ENCODE data around the gene FLII. TPM values are rescaled to one million over a fixed set of nuclear protein-coding genes. Genes with fewer than 3 reads are reported as not detected.

Gene FLII
- total RNA-seq, 2 donors from 2014 or later: 267 to 273 TPM

DNA sequence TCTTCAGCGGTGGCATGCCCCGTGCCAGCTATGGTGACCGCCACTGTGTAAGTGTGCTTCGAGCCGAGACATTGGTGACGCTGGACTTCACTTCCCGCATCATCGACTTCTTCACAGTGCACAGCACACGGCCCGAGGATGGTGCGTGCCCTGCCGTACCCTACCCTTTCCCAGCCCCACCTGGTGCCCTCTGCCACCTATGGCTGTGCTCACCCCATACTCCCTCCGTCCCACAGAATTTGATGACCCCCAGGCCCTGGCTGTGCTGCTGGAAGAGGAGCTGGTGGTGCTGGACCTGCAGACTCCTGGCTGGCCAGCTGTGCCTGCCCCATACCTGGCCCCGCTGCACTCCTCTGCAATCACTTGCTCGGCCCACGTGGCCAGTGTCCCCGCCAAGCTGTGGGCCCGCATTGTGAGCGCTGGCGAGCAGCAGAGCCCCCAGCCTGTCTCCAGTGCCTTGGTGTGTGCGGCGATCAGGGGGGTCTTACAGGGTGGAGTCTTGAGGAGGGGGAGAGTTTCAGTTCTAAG lies 23.6 kb downstream of the FLII start:
- no peak for DNase-seq (ENCODE audit: low spot score in 2 of 2)
- Mint-ChIP-seq H3K27ac (peak overlapping the region; percentile 25 to 50), H3K9me3 (no peaks in the 10 kb centered on the region), H3K36me3 (no peaks in the 10 kb centered on the region)
- ATAC-seq: no peak

- no peaks in the 10 kb centered on the region for H3K36me3 Mint-ChIP-seq
- H3K27ac Mint-ChIP-seq: peak overlapping the region in 1 of 2 donors; percentile 29
- DNase-seq (ENCODE audit: low spot score in 2 of 2) (no peak), ATAC-seq (no peak)
- H3K9me3 Mint-ChIP-seq: no peaks in the 10 kb centered on the region
Observed at GRCh38 chr17:18233803-18234518, 24.6 kb downstream of the FLII start.

DNA sequence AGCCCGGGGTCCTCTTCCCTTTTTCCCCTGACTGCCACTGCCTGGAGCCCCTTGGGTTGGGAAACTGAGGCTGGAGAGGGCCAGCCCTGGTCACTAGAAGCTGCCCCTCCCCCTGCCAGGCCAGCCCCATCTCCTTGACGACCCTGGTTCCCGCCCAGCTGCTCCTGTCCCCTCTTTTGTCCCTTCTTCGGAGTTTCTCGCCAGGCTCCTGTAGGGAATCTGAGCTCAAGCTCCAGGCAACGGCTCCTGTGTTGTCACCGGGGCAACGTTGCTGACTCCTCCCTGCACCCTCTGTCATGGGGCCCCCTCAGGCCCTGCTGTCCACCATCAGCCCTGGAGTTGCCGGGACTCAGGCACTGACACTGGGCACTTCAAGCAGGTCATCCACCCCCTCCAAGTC lies 27.4 kb downstream of the FLII start:
- Mint-ChIP-seq H3K27ac (no peak overlapping the region), H3K36me3 (peaks cover 0 to 3% of the 10 kb centered on the region in 2 donors), H3K9me3 (no peaks in the 10 kb centered on the region)
- DNase-seq (ENCODE audit: low spot score in 2 of 2) (no peak), ATAC-seq (no peak)

DNA sequence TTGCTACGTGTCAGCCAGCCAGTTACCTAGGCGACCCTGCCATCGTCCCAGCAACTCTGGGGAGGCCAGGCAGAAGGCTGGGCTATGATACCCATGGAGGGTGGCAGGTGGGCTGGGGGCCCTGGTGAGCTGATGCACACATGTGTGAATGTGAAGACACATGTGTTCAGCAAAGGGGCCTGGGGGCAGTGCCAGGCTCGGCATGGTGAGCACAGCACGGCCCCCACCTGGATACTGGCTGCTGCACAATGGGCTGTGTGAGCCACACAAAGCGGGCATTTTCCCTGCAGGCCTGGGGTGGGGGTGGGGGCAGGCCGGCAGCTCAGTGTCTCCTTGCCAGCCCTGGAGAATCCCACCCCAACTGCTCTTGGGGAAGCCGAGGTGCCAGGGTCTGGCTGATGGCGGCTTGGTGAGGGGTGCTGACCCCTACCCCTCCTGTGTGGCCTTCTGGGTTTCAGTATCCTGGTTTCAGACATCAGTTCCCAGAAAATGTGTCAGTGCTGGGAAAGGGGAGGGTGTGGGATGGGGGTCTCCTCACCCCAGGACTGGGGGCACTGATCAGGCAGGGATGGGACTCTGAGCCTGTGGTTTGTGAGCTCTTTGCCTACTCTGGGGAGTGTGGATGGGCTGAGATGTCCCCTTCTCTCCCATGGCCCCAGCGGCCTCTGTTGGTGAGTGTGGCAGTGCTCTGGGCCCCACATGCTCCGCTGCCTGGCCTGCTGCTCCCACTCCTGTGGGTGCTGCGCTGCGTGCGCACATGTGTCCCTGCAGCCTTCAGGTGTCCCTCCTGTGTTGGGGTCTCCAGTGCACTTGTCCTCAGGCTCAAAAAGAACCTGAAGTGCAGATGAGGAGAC lies 28.0 kb downstream of the FLII start:
- DNase-seq (ENCODE audit: low spot score in 2 of 2): no peak
- ATAC-seq: no peak
- H3K36me3 Mint-ChIP-seq: peaks cover 0 to 7% of the 10 kb centered on the region in 2 donors
- no peak overlapping the region for H3K27ac Mint-ChIP-seq
- no peaks in the 10 kb centered on the region for H3K9me3 Mint-ChIP-seq

DNA sequence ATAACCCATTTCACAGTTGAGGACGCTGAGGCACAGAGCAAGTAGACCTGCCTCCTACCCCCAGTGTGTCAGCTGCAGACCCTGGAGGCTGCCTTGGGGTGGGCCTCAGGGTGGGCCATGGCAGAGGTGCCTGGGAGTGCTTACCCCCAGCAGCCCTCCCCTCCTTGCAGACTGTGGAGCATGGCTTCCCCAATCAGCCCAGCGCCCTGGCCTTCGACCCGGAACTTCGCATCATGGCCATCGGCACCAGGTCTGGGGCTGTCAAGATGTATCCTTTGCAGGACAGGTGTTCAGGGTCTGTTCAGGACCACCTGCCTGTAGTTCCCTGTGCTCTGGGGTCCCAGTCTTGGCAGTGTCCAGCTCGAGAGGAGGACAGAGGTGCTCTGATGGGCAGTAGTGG lies 28.8 kb downstream of the FLII start:
- peaks cover 0 to 7% of the 10 kb centered on the region in 2 donors for H3K36me3 Mint-ChIP-seq
- H3K27ac Mint-ChIP-seq: no peak overlapping the region
- ATAC-seq (no peak), DNase-seq (ENCODE audit: low spot score in 2 of 2) (no peak)
- no peaks in the 10 kb centered on the region for H3K9me3 Mint-ChIP-seq

DNA sequence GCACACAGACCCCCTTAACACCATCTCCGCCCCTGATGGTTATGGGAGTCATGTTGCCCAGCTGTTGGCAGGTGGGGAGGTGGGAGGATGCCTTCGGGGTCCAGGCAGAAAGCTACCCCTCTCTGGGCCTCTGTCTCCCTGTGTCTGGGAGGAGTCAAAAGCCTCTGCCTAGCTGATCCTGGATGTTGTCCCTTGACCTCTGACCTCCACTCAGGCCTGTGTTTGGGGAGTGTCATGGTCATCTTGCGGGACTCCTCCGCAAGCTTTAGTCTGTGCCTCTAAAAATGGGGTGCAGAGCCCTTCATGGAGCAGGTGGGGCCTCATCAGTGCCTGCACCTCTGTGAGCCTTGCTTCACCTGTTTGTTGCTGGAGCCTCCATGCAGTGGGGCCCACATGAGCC lies 29.3 kb downstream of the FLII start:
- Mint-ChIP-seq H3K36me3 (peaks cover 0 to 7% of the 10 kb centered on the region in 2 donors), H3K27ac (no peak overlapping the region), H3K9me3 (no peaks in the 10 kb centered on the region)
- ATAC-seq (no peak), DNase-seq (ENCODE audit: low spot score in 2 of 2) (no peak)

DNA sequence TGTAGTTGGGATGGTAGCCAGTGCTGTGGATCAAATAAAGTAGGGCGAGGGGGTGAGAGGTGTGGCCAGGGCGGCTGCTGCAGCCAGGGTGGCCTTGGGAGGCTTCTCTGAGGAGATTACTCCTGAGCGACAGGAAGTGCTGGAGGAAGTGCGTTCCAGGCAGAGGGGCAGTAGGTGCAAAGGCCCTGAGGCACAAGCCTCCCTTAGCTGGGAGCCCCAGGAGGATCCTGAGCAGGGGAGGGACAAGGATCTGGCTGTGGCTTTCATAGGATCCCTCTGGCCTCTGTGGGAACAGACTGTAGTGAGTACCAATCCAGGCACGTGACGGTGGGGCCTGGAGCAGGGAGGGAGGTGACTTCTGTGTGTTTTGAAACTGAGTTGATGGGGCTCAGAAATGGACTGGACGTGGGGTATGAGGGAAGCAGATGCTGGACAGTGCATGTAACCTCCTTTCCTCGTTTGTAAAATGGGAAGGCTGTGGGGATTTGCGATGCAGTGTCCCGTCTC lies 30.3 kb downstream of the FLII start:
- H3K9me3 Mint-ChIP-seq: no peaks in the 10 kb centered on the region
- peaks cover 0 to 7% of the 10 kb centered on the region in 2 donors for H3K36me3 Mint-ChIP-seq
- ATAC-seq: no peak
- no peak for DNase-seq (ENCODE audit: low spot score in 2 of 2)
- no peak overlapping the region for H3K27ac Mint-ChIP-seq

- Mint-ChIP-seq H3K36me3 (peaks cover 0 to 7% of the 10 kb centered on the region in 2 donors), H3K9me3 (no peaks in the 10 kb centered on the region), H3K27ac (no peak overlapping the region)
- DNase-seq (ENCODE audit: low spot score in 2 of 2) (no peak), ATAC-seq (no peak)
Observed at GRCh38 chr17:18227635-18228034, 30.9 kb downstream of the FLII start.

DNA sequence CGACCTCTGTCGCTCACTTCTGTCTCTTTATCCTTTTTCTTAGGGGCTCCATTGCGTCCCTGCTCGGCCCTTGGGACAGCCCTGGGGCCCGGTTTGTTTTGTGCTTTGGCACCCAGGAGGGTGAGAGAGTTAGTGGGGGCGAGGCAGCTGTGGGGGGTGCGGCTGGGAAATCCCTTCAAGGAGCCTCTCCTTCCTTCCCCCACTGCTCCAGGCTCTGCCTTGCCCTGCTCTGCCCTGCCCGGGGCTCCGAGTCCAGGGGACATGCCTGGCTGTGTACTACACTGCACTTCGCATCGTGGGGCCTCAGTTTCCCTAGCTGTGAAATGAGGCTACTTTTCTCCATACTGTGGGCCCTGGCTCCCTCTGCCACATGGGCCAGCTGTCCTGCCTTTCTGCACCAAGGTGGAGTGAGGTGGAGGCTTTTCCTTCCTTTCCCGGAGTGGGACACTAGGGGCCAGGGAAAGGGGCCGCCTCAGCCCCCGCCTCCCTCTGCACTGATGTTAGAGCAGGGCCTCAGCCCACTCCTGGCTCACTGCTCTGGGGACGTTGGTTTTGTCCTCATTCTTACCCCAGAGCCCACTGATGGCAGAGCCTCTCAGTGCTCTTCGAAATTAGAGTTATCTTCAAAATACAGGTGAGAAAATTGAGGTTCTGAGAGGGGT lies 32.1 kb downstream of the FLII start:
- DNase-seq (ENCODE audit: low spot score in 2 of 2) (no peak), ATAC-seq (no peak)
- Mint-ChIP-seq H3K9me3 (no peaks in the 10 kb centered on the region), H3K36me3 (peaks cover 0 to 7% of the 10 kb centered on the region in 2 donors), H3K27ac (peak overlapping the region; percentile 79 to 84)

- Mint-ChIP-seq H3K9me3 (no peaks in the 10 kb centered on the region), H3K27ac (peak overlapping the region; percentile 79 to 84), H3K36me3 (peaks cover 0 to 7% of the 10 kb centered on the region in 2 donors)
- DNase-seq (ENCODE audit: low spot score in 2 of 2) (no peak), ATAC-seq (peak in 1 of 2 donors; percentile 56)
Observed at GRCh38 chr17:18225642-18226283, 32.8 kb downstream of the FLII start.

- peak; percentile 94 to 98 for DNase-seq (ENCODE audit: low spot score in 2 of 2)
- H3K9me3 Mint-ChIP-seq: no peaks in the 10 kb centered on the region
- peak; percentile 95 to 96 for ATAC-seq
- peak within 1 kb of the TSS; percentile 79 to 84 for H3K27ac Mint-ChIP-seq
- H3K36me3 Mint-ChIP-seq: peaks cover 0 to 7% of the 10 kb centered on the region in 2 donors
Observed at GRCh38 chr17:18225121-18225641, 33.4 kb downstream of the FLII start, which contains the start of gene LLGL1. Gene LLGL1 (plus strand): TSS chr17:18225635. CDS start chr17:18225683, 48 bp downstream.

- Mint-ChIP-seq H3K27ac (peak overlapping the region in 1 of 2 donors; percentile 55), H3K9me3 (no peaks in the 10 kb centered on the region), H3K36me3 (peaks cover 0 to 7% of the 10 kb centered on the region in 2 donors)
- DNase-seq (ENCODE audit: low spot score in 2 of 2): no peak
- ATAC-seq: no peak
Observed at GRCh38 chr17:18224387-18225120, 34.0 kb downstream of the FLII start.

GRCh38 chr17:18224053-18224386 lies 34.5 kb downstream of the FLII start:
- ATAC-seq: no peak
- H3K9me3 Mint-ChIP-seq: no peaks in the 10 kb centered on the region
- no peak overlapping the region for H3K27ac Mint-ChIP-seq
- DNase-seq (ENCODE audit: low spot score in 2 of 2): no peak
- peaks cover 0 to 7% of the 10 kb centered on the region in 2 donors for H3K36me3 Mint-ChIP-seq

GRCh38 chr17:18218756-18219415 lies 39.7 kb downstream of the FLII start:
- Mint-ChIP-seq H3K36me3 (no peaks in the 10 kb centered on the region), H3K27ac (peak overlapping the region in 1 of 2 donors; percentile 6), H3K9me3 (no peaks in the 10 kb centered on the region)
- DNase-seq (ENCODE audit: low spot score in 2 of 2) (no peak), ATAC-seq (no peak)

GRCh38 chr17:18217412-18218015 lies 41.0 kb downstream of the FLII start:
- Mint-ChIP-seq H3K36me3 (no peaks in the 10 kb centered on the region), H3K27ac (peak overlapping the region; percentile 20 to 73), H3K9me3 (no peaks in the 10 kb centered on the region)
- ATAC-seq (peak; percentile 86 to 90), DNase-seq (ENCODE audit: low spot score in 2 of 2) (peak; percentile 77 to 85)
